H9 (cell line): Measurements from ENCODE around the gene THRB. TPM values are rescaled to one million over a fixed set of nuclear protein-coding genes. Genes with fewer than 3 reads are reported as not detected.

Source experiments
- DNase-seq: peaks from one replicate; pipeline ENCODE4 v3.0.0-alpha.2; 2017
- H2AFZ ChIP-seq: one replicate; pipeline ENCODE4 v1.6.1; 2013; ENCODE audit warnings: mild to moderate bottlenecking, low read length, control low read depth, moderate library complexity
- H2AK5ac ChIP-seq: 2 replicates; pipeline ENCODE4 v1.6.1; 2013; ENCODE audit warnings: low read length, control low read depth, mixed read lengths; ENCODE audit not compliant: insufficient read length
- H2BK120ac ChIP-seq: one replicate; pipeline ENCODE4 v1.6.1; 2013; ENCODE audit warnings: low read depth, mild to moderate bottlenecking, low read length, control low read depth, inconsistent platforms; ENCODE audit not compliant: poor library complexity, severe bottlenecking
- H2BK12ac ChIP-seq: 2 replicates; pipeline ENCODE4 v1.6.1; 2013; ENCODE audit warnings: low read length, control low read depth, mixed read lengths, low read depth; ENCODE audit not compliant: insufficient read length
- H2BK15ac ChIP-seq: 2 replicates; pipeline ENCODE4 v1.6.1; 2013; ENCODE audit warnings: low read depth, low read length, control low read depth
- H2BK20ac ChIP-seq: one replicate; pipeline ENCODE4 v1.6.1; 2013; ENCODE audit warnings: low read depth, mild to moderate bottlenecking, low read length, control low read depth, inconsistent platforms; ENCODE audit not compliant: poor library complexity, severe bottlenecking
- H2BK5ac ChIP-seq: 2 replicates; pipeline ENCODE4 v1.6.1; 2013; ENCODE audit warnings: low read length, control low read depth, mixed read lengths; ENCODE audit not compliant: insufficient read length
- H3K14ac ChIP-seq: 2 replicates; pipeline ENCODE4 v1.6.1; 2013; ENCODE audit warnings: low read length, control low read depth; ENCODE audit not compliant: insufficient read depth
- H3K18ac ChIP-seq: 2 replicates; pipeline ENCODE4 v1.6.1; 2013; ENCODE audit warnings: low read depth, mild to moderate bottlenecking, mixed read lengths, low read length, control low read depth; ENCODE audit not compliant: insufficient read length
- H3K23ac ChIP-seq: 2 replicates; pipeline ENCODE4 v1.6.1; 2013; ENCODE audit warnings: low read length, control low read depth, mixed read lengths, low read depth; ENCODE audit not compliant: insufficient read length
- H3K23me2 ChIP-seq: 2 replicates; pipeline ENCODE4 v1.6.1; 2013; ENCODE audit warnings: low read depth, mild to moderate bottlenecking, mixed read lengths, low read length, control low read depth; ENCODE audit not compliant: insufficient read length, poor library complexity, severe bottlenecking
- H3K27ac ChIP-seq: 2 replicates; pipeline ENCODE4 v1.5.1; 2013; ENCODE audit warnings: low read length, control low read depth, mixed read lengths, low read depth; ENCODE audit not compliant: insufficient read length
- H3K27me3 ChIP-seq: 2 replicates; pipeline ENCODE4 v1.6.1; 2013; ENCODE audit warnings: low read length, control low read depth, inconsistent platforms; ENCODE audit not compliant: insufficient read depth
- H3K4ac ChIP-seq: 2 replicates; pipeline ENCODE4 v1.6.1; 2013; ENCODE audit warnings: low read depth, mild to moderate bottlenecking, control low read depth, inconsistent platforms, low read length, moderate library complexity
- H3K4me1 ChIP-seq: 2 replicates; pipeline ENCODE4 v1.6.1; 2013; ENCODE audit warnings: low read length, control low read depth, inconsistent platforms; ENCODE audit not compliant: insufficient read depth
- H3K4me2 ChIP-seq: 2 replicates; pipeline ENCODE4 v1.6.1; 2013; ENCODE audit warnings: low read length, control low read depth, mixed read lengths; ENCODE audit not compliant: insufficient read length, insufficient read depth
- H3K56ac ChIP-seq: 2 replicates; pipeline ENCODE4 v1.6.1; 2013; ENCODE audit warnings: low read depth, mild to moderate bottlenecking, mixed read lengths, low read length, control low read depth; ENCODE audit not compliant: insufficient read length
- H3K79me1 ChIP-seq: 2 replicates; pipeline ENCODE4 v1.6.1; 2013; ENCODE audit warnings: low read depth, mild to moderate bottlenecking, moderate library complexity, low read length, control low read depth, inconsistent platforms; ENCODE audit not compliant: insufficient read depth, poor library complexity, severe bottlenecking
- H3K79me2 ChIP-seq: 2 replicates; pipeline ENCODE4 v1.6.1; 2013; ENCODE audit warnings: low read length, control low read depth, inconsistent platforms; ENCODE audit not compliant: insufficient read depth
- H3K9ac ChIP-seq: 2 replicates; pipeline ENCODE4 v1.6.1; 2013; ENCODE audit warnings: low read length, control low read depth, mixed read lengths; ENCODE audit not compliant: insufficient read length; ENCODE audit errors: extremely low read depth
- H3K9me3 ChIP-seq: one replicate; pipeline ENCODE4 v1.6.1; 2013; ENCODE audit warnings: low read depth, low read length, inconsistent platforms; ENCODE audit not compliant: control insufficient read depth
- H3T11ph ChIP-seq: one replicate; pipeline ENCODE4 v1.6.1; 2013; ENCODE audit warnings: mild to moderate bottlenecking, low read length, control low read depth, inconsistent platforms
- H4K20me1 ChIP-seq: one replicate; pipeline ENCODE4 v1.6.1; 2013; ENCODE audit not compliant: control insufficient read depth, insufficient read length, insufficient read depth
- H4K5ac ChIP-seq: 2 replicates; pipeline ENCODE4 v1.6.1; 2013; ENCODE audit warnings: low read depth, mild to moderate bottlenecking, mixed read lengths, low read length, control low read depth; ENCODE audit not compliant: insufficient read length
- H4K8ac ChIP-seq: replicated peaks from 2 replicates; pipeline ENCODE4 v1.6.1; 2013; ENCODE audit warnings: low read length, control low read depth, mixed read lengths, low read depth; ENCODE audit not compliant: insufficient read length
- H4K91ac ChIP-seq: 2 replicates; pipeline ENCODE4 v1.6.1; 2013; ENCODE audit warnings: low read depth, mild to moderate bottlenecking, moderate library complexity, mixed read lengths, low read length, control low read depth; ENCODE audit not compliant: insufficient read length
- H3K27ac Mint-ChIP-seq, 3 experiments: 2 replicates in 2 of 3; 3 replicates in 1 of 3; pipeline ENCODE4 v1.8.0; 2020 to 2021; ENCODE audit warnings: mixed read lengths in 3 of 3, mild to moderate bottlenecking in 1 of 3, moderate library complexity in 1 of 3
- H3K27me3 Mint-ChIP-seq: 2 replicates; pipeline ENCODE4 v1.8.0; 2021; ENCODE audit warnings: low read depth, mild to moderate bottlenecking, moderate library complexity, mixed read lengths
- H3K36me3 Mint-ChIP-seq, 3 experiments: 2 replicates in 2 of 3; 3 replicates in 1 of 3; pipeline ENCODE4 v1.8.0; 2020 to 2021; ENCODE audit warnings: low read depth in 3 of 3, mixed read lengths in 3 of 3; ENCODE audit not compliant: insufficient read depth in 1 of 3
- H3K4me1 Mint-ChIP-seq, 2 experiments: 2 replicates each; pipeline ENCODE4 v1.8.0; 2020; ENCODE audit warnings: mixed read lengths in 2 of 2
- H3K4me3 Mint-ChIP-seq, 2 experiments: 2 replicates in 1 of 2; 3 replicates in 1 of 2; pipeline ENCODE4 v1.8.0; 2020 to 2021; ENCODE audit warnings: mild to moderate bottlenecking in 2 of 2, mixed read lengths in 2 of 2, moderate library complexity in 1 of 2
- H3K9me3 Mint-ChIP-seq, 2 experiments: 2 replicates in 1 of 2; 3 replicates in 1 of 2; pipeline ENCODE4 v1.8.0; 2020; ENCODE audit warnings: mild to moderate bottlenecking in 2 of 2, mixed read lengths in 2 of 2, moderate library complexity in 1 of 2
- WGBS: extraction: QIAGEN DNeasy Blood & Tissue Kit; methylation state at CpG from one replicate; pipeline ENCODE4 v1.1.7; 2013; ENCODE audit warnings: missing lambda C conversion rate, low lambda C conversion rate, mixed read lengths; ENCODE audit not compliant: insufficient read length; ENCODE audit errors: extremely low coverage; 5-methylcytosine and 5-hydroxymethylcytosine counted together
- total RNA-seq: library from RNA; stranded (reverse); gene quantifications from 2 replicates; pipeline ENCODE4 v1.2.1, GENCODE V29; 2021
- TF ChIP-seq, protein P1 (sequence below): fragments of 200-600 bp; sonication (generic); conservative IDR thresholded peaks from 3 replicates; pipeline ENCODE4 v1.8.0; 2021; ENCODE audit warnings: antibody characterized with exemption, mild to moderate bottlenecking

Gene THRB
- total RNA-seq, 1 experiment from 2014 or later: 8.6 TPM

GRCh38 chr3:24299246-24299805 is 195.3 kb downstream of the THRB start:
- TF ChIP-seq, protein P1, sequence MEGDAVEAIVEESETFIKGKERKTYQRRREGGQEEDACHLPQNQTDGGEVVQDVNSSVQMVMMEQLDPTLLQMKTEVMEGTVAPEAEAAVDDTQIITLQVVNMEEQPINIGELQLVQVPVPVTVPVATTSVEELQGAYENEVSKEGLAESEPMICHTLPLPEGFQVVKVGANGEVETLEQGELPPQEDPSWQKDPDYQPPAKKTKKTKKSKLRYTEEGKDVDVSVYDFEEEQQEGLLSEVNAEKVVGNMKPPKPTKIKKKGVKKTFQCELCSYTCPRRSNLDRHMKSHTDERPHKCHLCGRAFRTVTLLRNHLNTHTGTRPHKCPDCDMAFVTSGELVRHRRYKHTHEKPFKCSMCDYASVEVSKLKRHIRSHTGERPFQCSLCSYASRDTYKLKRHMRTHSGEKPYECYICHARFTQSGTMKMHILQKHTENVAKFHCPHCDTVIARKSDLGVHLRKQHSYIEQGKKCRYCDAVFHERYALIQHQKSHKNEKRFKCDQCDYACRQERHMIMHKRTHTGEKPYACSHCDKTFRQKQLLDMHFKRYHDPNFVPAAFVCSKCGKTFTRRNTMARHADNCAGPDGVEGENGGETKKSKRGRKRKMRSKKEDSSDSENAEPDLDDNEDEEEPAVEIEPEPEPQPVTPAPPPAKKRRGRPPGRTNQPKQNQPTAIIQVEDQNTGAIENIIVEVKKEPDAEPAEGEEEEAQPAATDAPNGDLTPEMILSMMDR: no peak
- no peak overlapping the region for H2BK5ac ChIP-seq
- H3K4me1 Mint-ChIP-seq: peaks cover 7 to 8% of the 10 kb centered on the region in 2 experiments

More at GRCh38 chr3:24299246-24299805, 195.3 kb downstream of the THRB start:
- H4K5ac ChIP-seq: no peak overlapping the region
- no peaks in the 10 kb centered on the region for H3K79me1 ChIP-seq
- no peak overlapping the region for H3K23ac ChIP-seq
- no peaks in the 10 kb centered on the region for H4K20me1 ChIP-seq
- H2BK15ac ChIP-seq: no peak overlapping the region
- no peak overlapping the region for H3K27ac Mint-ChIP-seq
- DNase-seq: no peak
- H3K14ac ChIP-seq: no peak overlapping the region
- H3K36me3 Mint-ChIP-seq: 0 out of 7 replicates have a peak, but pooled peaks cover 0 to 1% (median 0%) of the 10 kb centered on the region in 3 experiments
- no peak overlapping the region for H3K4me3 Mint-ChIP-seq
- H3K18ac ChIP-seq: no peak overlapping the region
- no peak overlapping the region for H3K4me2 ChIP-seq
- no peak overlapping the region for H3T11ph ChIP-seq
- H3K27ac ChIP-seq: no peak overlapping the region
- H3K9me3 Mint-ChIP-seq: no peaks in the 10 kb centered on the region
- no peak overlapping the region for H3K4ac ChIP-seq
- H2BK120ac ChIP-seq: no peak overlapping the region
- H2BK20ac ChIP-seq: no peak overlapping the region
- no peak overlapping the region for H3K56ac ChIP-seq
- no peak overlapping the region for H3K9ac ChIP-seq
- H3K27me3 ChIP-seq: no peaks in the 10 kb centered on the region
- no peak overlapping the region for H2BK12ac ChIP-seq
- no peaks in the 10 kb centered on the region for H3K23me2 ChIP-seq
- H4K8ac ChIP-seq: no peak overlapping the region
- H2AK5ac ChIP-seq: no peak overlapping the region
- WGBS: no CpG with 5 or more reads among the region's 1 CpG
- H3K79me2 ChIP-seq: no peaks in the 10 kb centered on the region
- H3K27me3 Mint-ChIP-seq: no peaks in the 10 kb centered on the region
- H2AFZ ChIP-seq: no peak overlapping the region
- H4K91ac ChIP-seq: no peak overlapping the region
- no peaks in the 10 kb centered on the region; the same call in 1 of the 2 replicates for H3K4me1 ChIP-seq
- H3K9me3 ChIP-seq: no peaks in the 10 kb centered on the region
